GM12873 (cell line): ENCODE data around the gene EGLN3.

Source experiments
- TF ChIP-seq, protein P1 (sequence below): IDR thresholded peaks from 2 replicates; pipeline ENCODE4 v1.5.1; 2012; ENCODE audit warnings: low read depth, mild to moderate bottlenecking, moderate library complexity, low read length, control low read depth; ENCODE audit not compliant: insufficient read depth; ENCODE audit errors: missing control alignments

The EGLN3 gene

DNA sequence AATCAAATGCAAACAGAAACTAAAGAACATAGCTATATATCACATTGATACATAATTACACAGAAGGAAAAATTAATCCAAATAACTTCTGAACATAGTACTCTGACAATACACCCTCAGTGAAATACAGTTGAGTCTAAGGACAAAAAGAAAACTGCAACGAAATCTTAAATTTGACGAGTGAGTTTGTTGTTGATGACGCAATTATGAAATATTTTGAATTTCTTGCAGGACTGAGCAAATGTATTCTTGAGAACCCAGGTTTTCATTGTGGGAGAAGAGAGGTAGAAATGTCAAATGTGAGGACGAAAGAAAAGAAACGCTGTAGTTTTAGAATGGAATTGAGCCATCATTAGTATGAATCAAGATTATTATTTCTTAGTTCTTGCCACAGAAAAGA lies 46.3 kb downstream of the EGLN3 start:
- TF ChIP-seq, protein P1, sequence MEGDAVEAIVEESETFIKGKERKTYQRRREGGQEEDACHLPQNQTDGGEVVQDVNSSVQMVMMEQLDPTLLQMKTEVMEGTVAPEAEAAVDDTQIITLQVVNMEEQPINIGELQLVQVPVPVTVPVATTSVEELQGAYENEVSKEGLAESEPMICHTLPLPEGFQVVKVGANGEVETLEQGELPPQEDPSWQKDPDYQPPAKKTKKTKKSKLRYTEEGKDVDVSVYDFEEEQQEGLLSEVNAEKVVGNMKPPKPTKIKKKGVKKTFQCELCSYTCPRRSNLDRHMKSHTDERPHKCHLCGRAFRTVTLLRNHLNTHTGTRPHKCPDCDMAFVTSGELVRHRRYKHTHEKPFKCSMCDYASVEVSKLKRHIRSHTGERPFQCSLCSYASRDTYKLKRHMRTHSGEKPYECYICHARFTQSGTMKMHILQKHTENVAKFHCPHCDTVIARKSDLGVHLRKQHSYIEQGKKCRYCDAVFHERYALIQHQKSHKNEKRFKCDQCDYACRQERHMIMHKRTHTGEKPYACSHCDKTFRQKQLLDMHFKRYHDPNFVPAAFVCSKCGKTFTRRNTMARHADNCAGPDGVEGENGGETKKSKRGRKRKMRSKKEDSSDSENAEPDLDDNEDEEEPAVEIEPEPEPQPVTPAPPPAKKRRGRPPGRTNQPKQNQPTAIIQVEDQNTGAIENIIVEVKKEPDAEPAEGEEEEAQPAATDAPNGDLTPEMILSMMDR = no peak

GRCh38 chr14:33903369-33903768 lies 47.5 kb downstream of the EGLN3 start:
- TF ChIP-seq, protein P1 = no peak

DNA sequence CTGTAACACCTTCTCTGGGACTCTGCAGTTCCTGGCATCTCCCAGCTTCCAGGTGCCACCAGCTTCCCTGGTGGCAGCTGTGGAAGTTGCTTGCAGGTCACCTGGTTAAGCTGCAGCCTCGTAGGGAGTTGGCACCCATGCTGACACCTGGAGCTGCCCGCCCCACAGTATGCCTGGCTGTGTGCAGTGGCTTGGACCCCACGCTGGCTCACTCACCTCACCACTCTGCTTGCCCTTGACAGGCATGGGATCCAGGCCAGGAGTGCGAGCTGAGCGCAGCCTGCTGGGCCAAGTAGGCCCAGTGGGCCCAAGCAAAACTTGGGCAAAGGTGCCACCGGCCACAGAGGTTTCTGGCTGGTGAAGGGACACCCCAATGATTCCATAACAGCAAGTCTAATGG lies 48.5 kb downstream of the EGLN3 start:
- TF ChIP-seq, protein P1 = no peak

GRCh38 chr14:33901426-33902155 lies 49.3 kb downstream of the EGLN3 start:
- TF ChIP-seq, protein P1 = no peak

DNA sequence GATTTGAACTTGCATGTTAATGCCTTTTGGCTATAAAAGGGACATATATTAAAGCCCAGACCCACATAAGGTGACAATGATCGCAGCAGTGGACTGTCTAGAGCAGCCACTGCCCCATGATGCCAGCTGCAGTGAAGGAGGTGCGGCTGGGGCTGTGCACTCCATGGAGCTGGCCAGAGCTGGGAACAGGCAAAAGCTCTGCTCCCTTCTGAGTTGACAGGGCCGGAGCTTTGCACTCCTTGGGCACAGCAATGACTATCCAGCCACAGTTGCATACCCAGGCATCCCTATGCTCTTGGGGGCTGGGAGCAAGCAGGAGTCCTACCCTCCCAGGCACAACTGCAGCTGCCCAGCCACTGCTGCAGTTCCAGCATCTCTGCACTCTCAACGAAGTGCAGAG lies 50.2 kb downstream of the EGLN3 start:
- TF ChIP-seq, protein P1 = no peak

GRCh38 chr14:33899723-33900341 lies 51.0 kb downstream of the EGLN3 start:
- TF ChIP-seq, protein P1 = no peak

- TF ChIP-seq, protein P1 = no peak
Observed at GRCh38 chr14:33897878-33898535, 52.9 kb downstream of the EGLN3 start.
